Type B pancreatic cell (in vitro differentiated cells): ENCODE results near the gene UTP18. TPM values are rescaled to one million over a fixed set of nuclear protein-coding genes. Genes with fewer than 3 reads are reported as not detected.
A peak's percentile ranks its signal among the peaks of the same experiment; 100 is the strongest.
"Not testable (repeated sequence)": the region's sequence is repeated elsewhere in the genome, so short reads cannot be mapped to it uniquely, and the experiment has no call there.

Experiments used
- DNase-seq: peaks from one replicate; pipeline ENCODE4 v3.0.0; 2021; ENCODE audit warnings: mixed read lengths; ENCODE audit not compliant: unreplicated experiment; ENCODE audit errors: extremely low spot score
- H3K27ac Mint-ChIP-seq: 2 replicates; pipeline ENCODE4 v1.8.0; 2021; ENCODE audit warnings: mild to moderate bottlenecking, mixed read lengths
- H3K27me3 Mint-ChIP-seq: 2 replicates; pipeline ENCODE4 v1.8.0; 2021; ENCODE audit warnings: mixed read lengths
- H3K36me3 Mint-ChIP-seq: 2 replicates; pipeline ENCODE4 v1.8.0; 2021; ENCODE audit warnings: mixed read lengths
- H3K4me1 Mint-ChIP-seq: one replicate; pipeline ENCODE4 v1.8.0; 2021; ENCODE audit warnings: mixed read lengths; ENCODE audit not compliant: unreplicated experiment
- H3K4me3 Mint-ChIP-seq: 2 replicates; pipeline ENCODE4 v1.8.0; 2021; ENCODE audit warnings: mild to moderate bottlenecking, mixed read lengths
- H3K9me3 Mint-ChIP-seq: 2 replicates; pipeline ENCODE4 v1.8.0; 2021; ENCODE audit warnings: mixed read lengths
- total RNA-seq: library from RNA; stranded (reverse); gene quantifications from 2 replicates; pipeline ENCODE4 v1.2.1, GENCODE V29; 2021; ENCODE audit warnings: low replicate concordance
- TF ChIP-seq, protein P1 (sequence below): fragments of 200-600 bp; sonication (generic); conservative IDR thresholded peaks from 2 replicates; pipeline ENCODE4 v1.5.0; 2021; ENCODE audit warnings: antibody characterized with exemption, mild to moderate bottlenecking

Gene UTP18
- total RNA-seq, 1 donor from 2014 or later, result 38.8 TPM

GRCh38 chr17:51259564-51260236 lies 646 bp upstream of the UTP18 start, which contains the start of gene MBTD1:
Gene MBTD1 (minus strand): TSS chr17:51260049. CDS start chr17:51225161, 34,888 bp downstream.
- peak; percentile 94 for DNase-seq

DNA sequence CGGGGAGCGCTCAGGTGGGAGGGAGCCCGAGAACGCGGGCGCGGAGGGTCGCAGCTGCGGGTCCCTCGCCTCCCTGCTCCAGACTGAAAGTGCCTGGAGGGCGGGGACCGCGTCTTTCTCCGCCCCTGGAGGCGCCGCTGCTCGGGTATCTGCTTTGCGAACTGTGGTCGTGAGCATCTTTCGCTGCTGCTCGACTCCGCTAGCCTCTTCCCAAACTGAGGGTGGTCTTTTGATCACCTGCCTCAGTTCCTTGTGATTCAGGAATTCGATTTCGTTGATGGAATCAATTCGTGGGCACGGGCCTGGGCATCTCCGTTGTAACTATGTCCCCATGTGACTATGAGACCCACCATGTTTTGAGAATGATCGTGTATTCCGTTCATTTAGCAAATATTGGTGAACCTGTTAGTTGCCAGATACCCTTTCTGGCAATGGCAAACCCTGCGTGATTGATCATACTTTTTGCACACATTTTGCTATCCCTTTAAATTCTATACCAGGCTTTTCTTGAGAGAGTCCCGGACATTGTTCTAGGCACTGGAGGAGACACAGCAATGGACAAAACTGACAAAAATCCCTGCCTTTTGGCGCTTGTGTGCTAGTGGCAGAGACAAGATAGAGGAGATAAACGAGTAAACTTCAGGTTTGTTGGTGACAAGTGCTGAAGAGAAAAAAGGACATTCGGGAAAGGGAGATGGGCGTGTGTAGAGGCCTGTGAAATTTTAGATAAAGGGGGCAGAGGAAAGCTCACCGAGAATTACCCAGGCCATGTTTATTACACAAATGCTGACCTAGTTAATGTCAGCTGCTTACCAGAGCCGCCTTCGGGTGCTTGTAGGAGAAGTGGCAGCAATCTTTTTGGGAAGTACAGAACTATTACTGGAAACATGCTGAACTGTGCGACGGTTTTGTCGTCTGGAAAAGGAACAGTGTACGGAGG lies 948 bp downstream of the UTP18 start:
- peaks cover 41% of the 10 kb centered on the region for H3K4me1 Mint-ChIP-seq

More at GRCh38 chr17:51259564-51260236, 646 bp upstream of the UTP18 start, which contains the start of gene MBTD1:
- Mint-ChIP-seq H3K4me3 (peak within 1 kb of the TSS; percentile 99), H3K4me1 (peaks cover 47% of the 10 kb centered on the region), H3K27me3 (no peaks in the 10 kb centered on the region), H3K27ac (peak within 1 kb of the TSS; percentile 100), H3K9me3 (no peaks in the 10 kb centered on the region), H3K36me3 (peaks cover 23% of the 10 kb centered on the region)
- TF ChIP-seq, protein P1, sequence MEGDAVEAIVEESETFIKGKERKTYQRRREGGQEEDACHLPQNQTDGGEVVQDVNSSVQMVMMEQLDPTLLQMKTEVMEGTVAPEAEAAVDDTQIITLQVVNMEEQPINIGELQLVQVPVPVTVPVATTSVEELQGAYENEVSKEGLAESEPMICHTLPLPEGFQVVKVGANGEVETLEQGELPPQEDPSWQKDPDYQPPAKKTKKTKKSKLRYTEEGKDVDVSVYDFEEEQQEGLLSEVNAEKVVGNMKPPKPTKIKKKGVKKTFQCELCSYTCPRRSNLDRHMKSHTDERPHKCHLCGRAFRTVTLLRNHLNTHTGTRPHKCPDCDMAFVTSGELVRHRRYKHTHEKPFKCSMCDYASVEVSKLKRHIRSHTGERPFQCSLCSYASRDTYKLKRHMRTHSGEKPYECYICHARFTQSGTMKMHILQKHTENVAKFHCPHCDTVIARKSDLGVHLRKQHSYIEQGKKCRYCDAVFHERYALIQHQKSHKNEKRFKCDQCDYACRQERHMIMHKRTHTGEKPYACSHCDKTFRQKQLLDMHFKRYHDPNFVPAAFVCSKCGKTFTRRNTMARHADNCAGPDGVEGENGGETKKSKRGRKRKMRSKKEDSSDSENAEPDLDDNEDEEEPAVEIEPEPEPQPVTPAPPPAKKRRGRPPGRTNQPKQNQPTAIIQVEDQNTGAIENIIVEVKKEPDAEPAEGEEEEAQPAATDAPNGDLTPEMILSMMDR, result no peak

DNA sequence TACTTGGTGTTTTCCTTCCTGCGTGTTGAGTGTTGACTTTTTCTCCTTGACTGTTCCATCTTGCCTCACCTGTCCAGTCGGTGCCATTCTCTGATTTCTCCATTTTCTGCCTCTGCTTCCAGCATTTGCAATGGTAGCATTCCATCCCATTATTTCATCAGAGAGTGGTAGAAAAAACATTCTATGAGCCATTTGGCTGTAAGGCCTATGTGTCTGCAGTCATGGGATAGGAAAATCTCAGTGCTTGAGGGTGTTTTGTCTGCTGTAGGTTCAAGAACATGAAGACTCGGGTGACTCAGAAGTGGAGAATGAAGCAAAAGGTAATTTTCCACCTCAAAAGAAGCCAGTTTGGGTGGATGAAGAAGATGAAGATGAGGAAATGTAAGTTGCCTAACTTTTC lies 2.7 kb downstream of the UTP18 start:
- peaks cover 24% of the 10 kb centered on the region for H3K36me3 Mint-ChIP-seq
- peak overlapping the region; percentile 47 for H3K27ac Mint-ChIP-seq
- DNase-seq, result no peak
- H3K27me3 Mint-ChIP-seq, result no peaks in the 10 kb centered on the region
- peak overlapping the region; percentile 75 for H3K4me3 Mint-ChIP-seq
- peaks cover 28% of the 10 kb centered on the region for H3K4me1 Mint-ChIP-seq
- no peaks in the 10 kb centered on the region for H3K9me3 Mint-ChIP-seq
- TF ChIP-seq, protein P1, result no peak

More for the DNA sequence above, 948 bp downstream of the UTP18 start:
- Mint-ChIP-seq H3K27me3 (no peaks in the 10 kb centered on the region), H3K9me3 (no peaks in the 10 kb centered on the region), H3K36me3 (peaks cover 20% of the 10 kb centered on the region), H3K27ac (peak overlapping the region; percentile 85), H3K4me3 (peak overlapping the region; percentile 99)
- TF ChIP-seq, protein P1, result no peak
- DNase-seq, result no peak

GRCh38 chr17:51264466-51264865 lies 4.1 kb downstream of the UTP18 start:
- not testable (repeated sequence) for H3K9me3 Mint-ChIP-seq

DNA sequence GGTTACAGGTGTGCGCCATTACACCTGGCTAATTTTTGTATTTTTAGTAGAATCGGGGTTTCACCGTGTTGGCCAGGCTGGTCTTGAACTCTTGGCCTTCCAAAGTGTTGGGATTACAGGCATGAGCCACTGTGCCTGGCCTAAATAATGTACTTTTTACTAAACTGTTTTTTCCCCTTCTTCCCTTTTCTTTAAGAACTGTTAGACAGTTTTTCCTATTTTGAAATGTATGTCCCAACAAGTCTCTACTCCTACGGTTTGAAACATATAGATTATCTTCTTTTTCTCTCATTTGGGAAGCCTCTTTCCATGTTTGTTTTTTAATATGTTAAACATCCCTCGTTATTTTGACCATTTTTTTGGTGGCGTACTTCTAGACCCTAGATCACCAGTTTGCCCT lies 9.6 kb downstream of the UTP18 start:
- Mint-ChIP-seq H3K36me3 (peaks cover 20% of the 10 kb centered on the region), H3K9me3 (no peaks in the 10 kb centered on the region), H3K27ac (no peak overlapping the region)

More at GRCh38 chr17:51264466-51264865, 4.1 kb downstream of the UTP18 start:
- not testable (repeated sequence) for H3K27me3 Mint-ChIP-seq, H3K4me3 Mint-ChIP-seq, DNase-seq, H3K27ac Mint-ChIP-seq
- H3K36me3 Mint-ChIP-seq, result peaks cover 26% of the 10 kb centered on the region
- H3K4me1 Mint-ChIP-seq, result peaks cover 17% of the 10 kb centered on the region

More for the DNA sequence above, 9.6 kb downstream of the UTP18 start:
- DNase-seq, result no peak
- H3K4me3 Mint-ChIP-seq, result no peak overlapping the region
- TF ChIP-seq, protein P1, result no peak
- no peaks in the 10 kb centered on the region for H3K4me1 Mint-ChIP-seq
- no peaks in the 10 kb centered on the region for H3K27me3 Mint-ChIP-seq
